HS-5 (cell line): ENCODE data around the gene INTS1.

Source experiments
- DNase-seq: peaks from one replicate; pipeline ENCODE4 v3.0.0-alpha.2; 2012; ENCODE audit warnings: low read depth

The INTS1 gene

GRCh38 chr7:1542841-1543747 is 38.9 kb upstream of the INTS1 start:
- DNase-seq = no peak

- no peak for DNase-seq
These were observed 38.1 kb upstream of the INTS1 start for GRCh38 chr7:1542329-1542728.

- no peak for DNase-seq
These were observed 37.4 kb upstream of the INTS1 start for GRCh38 chr7:1541431-1542162.

GRCh38 chr7:1540776-1541271 is 36.6 kb upstream of the INTS1 start:
- DNase-seq = no peak

- DNase-seq = no peak
These were observed 35.9 kb upstream of the INTS1 start for GRCh38 chr7:1539882-1540775.

- DNase-seq = no peak
These were observed 35.1 kb upstream of the INTS1 start for GRCh38 chr7:1539181-1539881.

- DNase-seq = no peak
These were observed 34.5 kb upstream of the INTS1 start for GRCh38 chr7:1538544-1539180.

GRCh38 chr7:1537535-1538412 is 33.6 kb upstream of the INTS1 start:
- DNase-seq = peak; percentile 96

GRCh38 chr7:1536743-1537534 is 32.8 kb upstream of the INTS1 start:
- DNase-seq = peak; percentile 92

- no peak for DNase-seq
These were observed 32.2 kb upstream of the INTS1 start for GRCh38 chr7:1536455-1536742.

GRCh38 chr7:1535701-1536454 is 31.7 kb upstream of the INTS1 start:
- no peak for DNase-seq

- DNase-seq = no peak
These were observed 30.9 kb upstream of the INTS1 start for GRCh38 chr7:1535100-1535458.

- DNase-seq = no peak
These were observed 30.3 kb upstream of the INTS1 start for GRCh38 chr7:1534330-1535099.

GRCh38 chr7:1533547-1534329 is 29.5 kb upstream of the INTS1 start:
- DNase-seq = peak; percentile 77

- no peak for DNase-seq
These were observed 29.0 kb upstream of the INTS1 start for GRCh38 chr7:1533255-1533546.

GRCh38 chr7:1532456-1533254 is 28.5 kb upstream of the INTS1 start:
- peak; percentile 93 for DNase-seq
